Measurements from ENCODE around the gene MYH11. TPM values are rescaled to one million over a fixed set of nuclear protein-coding genes. Genes with fewer than 3 reads are reported as not detected.

MYH11 gene
- total and polyA plus RNA-seq, 2 of the 13 experiments (the other 11 are each of a cell fraction or from before 2014, with no cell fraction given), result not detected

- Histone ChIP-seq H3K4me2 (ENCODE audit: low read depth, low read length) (no peak overlapping the region), H3K27me3 (ENCODE audit: control insufficient read depth in 1 of 2, insufficient read depth in 2 of 2, low read length in 2 of 2) (peaks cover 16 to 62% of the 10 kb centered on the region in 2 experiments), H3K27ac (ENCODE audit: extremely low read length, insufficient read depth, low read length) (no peak overlapping the region), H3K36me3 (replicated peaks in 1 of 2; ENCODE audit: control insufficient read depth in 1 of 2, insufficient read depth in 2 of 2, low read length in 2 of 2) (no peaks in the 10 kb centered on the region), H4K20me1 (ENCODE audit: insufficient read depth, low read length) (no peaks in the 10 kb centered on the region), H3K9ac (ENCODE audit: insufficient read depth, low read depth, low read length) (no peak overlapping the region), H3K9me3 (ENCODE audit: low read length) (no peaks in the 10 kb centered on the region), H3K79me2 (ENCODE audit: insufficient read depth, low read length) (no peaks in the 10 kb centered on the region), H3K4me3 (replicated peaks in 1 of 3; ENCODE audit: insufficient read depth in 1 of 3, low read depth in 2 of 3, low read length in 3 of 3) (no peak overlapping the region), H2AFZ (ENCODE audit: low read length) (no peak overlapping the region), H3K4me1 (ENCODE audit: insufficient read depth, low read length) (no peaks in the 10 kb centered on the region)
- intact Hi-C loops (cut with micrococcal nuclease; ENCODE audit: unreplicated experiment) (no loop called here), in situ Hi-C loops (cut with HindIII; ENCODE audit: extremely low pct_ligation_motif_present, low pct_unique_long_range_greater_than_20kb) (no loop called here)
- ChIA-PET POLR2A (no interaction called here), CTCF (ENCODE audit: low intra/inter-chr PET ratio, low total read pairs) (no interaction called here)
- DNase-seq (ENCODE audit: low spot score) (no peak), FAIRE-seq (no peak), ATAC-seq (no peak)
- 51% methylated on average over 7 of the region's 7 CpGs for WGBS (ENCODE audit: low lambda C conversion rate)
- BruUV-seq (replicated peaks), result no TSS peak
- TF ChIP-seq ZNF556 (CRISPR knock-in tag; IDR thresholded peaks at IDR 0.05; ENCODE audit: borderline replicate concordance) (no peak), WIZ (CRISPR knock-in tag; IDR thresholded peaks at IDR 0.05) (no peak)
These were observed 29.5 kb downstream of the MYH11 start for GRCh38 chr16:15827299-15827698.

GRCh38 chr16:15825750-15826305, 31.0 kb downstream of the MYH11 start:
- CTCF ChIA-PET (ENCODE audit: low intra/inter-chr PET ratio, low total read pairs), result no interaction called here
- BruUV-seq (replicated peaks), result no TSS peak
- Histone ChIP-seq H3K27ac (ENCODE audit: extremely low read length, insufficient read depth, low read length) (no peak overlapping the region), H3K9ac (ENCODE audit: insufficient read depth, low read depth, low read length) (no peak overlapping the region), H3K4me1 (ENCODE audit: insufficient read depth, low read length) (no peaks in the 10 kb centered on the region), H3K36me3 (replicated peaks in 1 of 2; ENCODE audit: control insufficient read depth in 1 of 2, insufficient read depth in 2 of 2, low read length in 2 of 2) (no peaks in the 10 kb centered on the region), H3K79me2 (ENCODE audit: insufficient read depth, low read length) (no peaks in the 10 kb centered on the region), H3K27me3 (ENCODE audit: control insufficient read depth in 1 of 2, insufficient read depth in 2 of 2, low read length in 2 of 2) (peaks cover 16 to 59% of the 10 kb centered on the region in 2 experiments), H4K20me1 (ENCODE audit: insufficient read depth, low read length) (peaks cover 2% of the 10 kb centered on the region; the same call in 1 of the 2 replicates), H3K9me3 (ENCODE audit: low read length) (no peaks in the 10 kb centered on the region), H2AFZ (ENCODE audit: low read length) (no peak overlapping the region), H3K4me2 (ENCODE audit: low read depth, low read length) (no peak overlapping the region), H3K4me3 (replicated peaks in 1 of 3; ENCODE audit: insufficient read depth in 1 of 3, low read depth in 2 of 3, low read length in 3 of 3) (no peak overlapping the region)
- FAIRE-seq (no peak), DNase-seq (ENCODE audit: low spot score) (no peak), ATAC-seq (no peak)
- intact Hi-C loops (cut with micrococcal nuclease; ENCODE audit: unreplicated experiment) (no loop called here), in situ Hi-C loops (cut with HindIII; ENCODE audit: extremely low pct_ligation_motif_present, low pct_unique_long_range_greater_than_20kb) (no loop called here)
- WGBS (ENCODE audit: low lambda C conversion rate), result 3% methylated on average over 9 of the region's 9 CpGs
- POLR2A ChIA-PET, result no interaction called here
- TF ChIP-seq ZBTB7B (CRISPR knock-in tag; IDR thresholded peaks at IDR 0.05) (no peak), ZBTB42 (CRISPR knock-in tag; IDR thresholded peaks at IDR 0.05) (no peak), ATF6 (CRISPR knock-in tag; conservative IDR thresholded peaks at IDR 0.05) (no peak), ZNF24 (IDR thresholded peaks at IDR 0.05) (peak; percentile 86), SAFB2 (CRISPR knock-in tag; IDR thresholded peaks at IDR 0.05; ENCODE audit: borderline replicate concordance, low read depth) (no peak), PAWR (CRISPR knock-in tag; IDR thresholded peaks at IDR 0.05; ENCODE audit: borderline replicate concordance) (no peak), RARA (CRISPR knock-in tag; IDR thresholded peaks at IDR 0.05) (no peak), NFKBIZ (CRISPR knock-in tag; IDR thresholded peaks at IDR 0.05) (no peak), ZNF652 (CRISPR knock-in tag; IDR thresholded peaks at IDR 0.05; ENCODE audit: borderline replicate concordance, low read depth) (0 out of 2 replicates have a peak, but pooled peaks have one; percentile 27), ZNF766 (CRISPR knock-in tag; IDR thresholded peaks at IDR 0.05; ENCODE audit: borderline replicate concordance) (no peak), MTERF4 (CRISPR knock-in tag; IDR thresholded peaks at IDR 0.05) (no peak), ZBTB46 (CRISPR knock-in tag; IDR thresholded peaks at IDR 0.05; ENCODE audit: borderline replicate concordance) (no peak), MIER2 (CRISPR knock-in tag; IDR thresholded peaks at IDR 0.05) (no peak)

All from HepG2 (cell line).